IMR-90 (cell line): ENCODE measurements around the gene CLCN6. TPM values are rescaled to one million over a fixed set of nuclear protein-coding genes. Genes with fewer than 3 reads are reported as not detected.

Source experiments
- ATAC-seq: fragments of 200-7000 bp; cut with Tn5 transposase; 2 replicates; pipeline ENCODE4 v1.9.1; 2020; ENCODE audit warnings: low read depth, mild to moderate bottlenecking, moderate library complexity
- BruUV-seq: library from RNA; stranded (reverse); fragments of 400-500 nt; replicated peaks from 2 replicates; lab custom pipeline; 2021; lab: Mats Ljungman, UMichigan
- CTCF ChIA-PET: fragments of 300-600 bp; formaldehyde crosslinking; extraction: SDS; loops from one replicate; lab custom pipeline; 2021; ENCODE audit warnings: antibody characterized with exemption; lab: Yijun Ruan, JAX
- POLR2A ChIA-PET: fragments of 300-600 bp; sonication (Branson Sonifier 250); formaldehyde crosslinking; loops from one replicate; lab custom pipeline; 2022; ENCODE audit warnings: antibody characterized with exemption; ENCODE audit not compliant: unreplicated experiment; lab: Charles Lee
- DNase-seq: peaks from one replicate; pipeline ENCODE4 v3.0.0; 2013
- H2AFZ ChIP-seq: replicated peaks from 2 replicates; pipeline ENCODE3; 2013; ENCODE audit warnings: low read length, mild to moderate bottlenecking; ENCODE audit not compliant: poor library complexity
- H2AK5ac ChIP-seq: 2 replicates; pipeline ENCODE4 v1.6.1; 2013; ENCODE audit warnings: low read depth, low read length, inconsistent platforms
- H2AK9ac ChIP-seq: replicated peaks from 2 replicates; pipeline ENCODE3; 2013; ENCODE audit warnings: mild to moderate bottlenecking, low read depth, low read length, moderate library complexity; ENCODE audit not compliant: poor library complexity
- H2BK120ac ChIP-seq: 2 replicates; pipeline ENCODE4 v1.6.1; 2013; ENCODE audit warnings: low read depth, low read length, inconsistent platforms
- H2BK15ac ChIP-seq: 3 replicates; pipeline ENCODE4 v1.6.1; 2013; ENCODE audit warnings: low read depth, low read length, inconsistent platforms
- H2BK20ac ChIP-seq: 2 replicates; pipeline ENCODE4 v1.6.1; 2013; ENCODE audit warnings: low read depth, mild to moderate bottlenecking, inconsistent platforms, low read length, moderate library complexity
- H2BK5ac ChIP-seq: 2 replicates; pipeline ENCODE4 v1.6.1; 2013; ENCODE audit warnings: mild to moderate bottlenecking, low read depth, low read length, inconsistent platforms; ENCODE audit not compliant: poor library complexity, severe bottlenecking
- H3K14ac ChIP-seq: replicated peaks from 2 replicates; pipeline ENCODE4 v1.6.1; 2013; ENCODE audit warnings: low read depth, low read length, inconsistent platforms
- H3K18ac ChIP-seq: 2 replicates; pipeline ENCODE4 v1.6.1; 2013; ENCODE audit warnings: low read depth, low read length, control low read depth
- H3K23ac ChIP-seq: 2 replicates; pipeline ENCODE4 v1.6.1; 2013; ENCODE audit warnings: low read depth, low read length, inconsistent platforms
- H3K27ac ChIP-seq: 2 replicates; pipeline ENCODE4 v1.5.1; 2013; ENCODE audit warnings: mild to moderate bottlenecking, control low read depth, low read length; ENCODE audit not compliant: insufficient read depth
- H3K27me3 ChIP-seq: 2 replicates; pipeline ENCODE4 v1.6.1; 2013; ENCODE audit warnings: low read length; ENCODE audit not compliant: control insufficient read depth, insufficient read depth
- H3K36me3 ChIP-seq: 2 replicates; pipeline ENCODE4 v1.6.1; 2013; ENCODE audit warnings: low read length, mixed read lengths; ENCODE audit not compliant: control insufficient read depth, insufficient read depth
- H3K4ac ChIP-seq: 2 replicates; pipeline ENCODE4 v1.6.1; 2013; ENCODE audit warnings: low read depth, low read length, inconsistent platforms
- H3K4me1 ChIP-seq: 2 replicates; pipeline ENCODE4 v1.6.1; 2013; ENCODE audit warnings: low read length, mixed read lengths; ENCODE audit not compliant: control insufficient read depth, insufficient read depth
- H3K4me2 ChIP-seq: 2 replicates; pipeline ENCODE4 v1.6.1; 2013; ENCODE audit warnings: low read depth, mild to moderate bottlenecking, control low read depth, low read length, moderate library complexity
- H3K4me3 ChIP-seq: 2 replicates; pipeline ENCODE4 v1.5.1; 2013; ENCODE audit warnings: low read depth, mild to moderate bottlenecking, control low read depth, low read length, moderate library complexity; ENCODE audit not compliant: insufficient read depth
- H3K56ac ChIP-seq: 2 replicates; pipeline ENCODE4 v1.6.1; 2013; ENCODE audit warnings: low read length, inconsistent platforms; ENCODE audit not compliant: insufficient read depth; ENCODE audit errors: extremely low read depth
- H3K79me1 ChIP-seq, 2 experiments: 2 replicates each; pipeline ENCODE4 v1.6.1; 2013; ENCODE audit warnings: low read length in 2 of 2, inconsistent platforms in 1 of 2, low read depth in 1 of 2
- H3K9ac ChIP-seq: 2 replicates; pipeline ENCODE4 v1.6.1; 2013; ENCODE audit warnings: low read depth, low read length, control low read depth
- H3K9me1 ChIP-seq: 2 replicates; pipeline ENCODE4 v1.6.1; 2013; ENCODE audit warnings: low read length, inconsistent platforms; ENCODE audit not compliant: insufficient read depth
- H3K9me3 ChIP-seq: 2 replicates; pipeline ENCODE4 v1.6.1; 2013; ENCODE audit warnings: low read length; ENCODE audit not compliant: control insufficient read depth, insufficient read depth
- H4K20me1 ChIP-seq: 2 replicates; pipeline ENCODE4 v1.6.1; 2013; ENCODE audit warnings: low read length, inconsistent platforms; ENCODE audit not compliant: insufficient read depth
- H4K5ac ChIP-seq: 2 replicates; pipeline ENCODE4 v1.6.1; 2013; ENCODE audit warnings: mild to moderate bottlenecking, low read depth, low read length, control low read depth
- H4K8ac ChIP-seq, 2 experiments: 2 replicates each; pipeline ENCODE4 v1.6.1; 2013; ENCODE audit warnings: low read depth in 2 of 2, low read length in 2 of 2, control low read depth in 1 of 2, inconsistent platforms in 1 of 2
- H4K91ac ChIP-seq: 2 replicates; pipeline ENCODE4 v1.6.1; 2013; ENCODE audit warnings: low read depth, low read length, inconsistent platforms; ENCODE audit not compliant: insufficient read depth
- BHLHE40 ChIP-seq: fragments of 150-350 bp; IDR thresholded peaks from 2 replicates; pipeline ENCODE4 v1.6.1; 2016; ENCODE audit warnings: mild to moderate bottlenecking, low read depth, low read length
- CEBPB ChIP-seq: IDR thresholded peaks from 2 replicates; pipeline ENCODE4 v1.6.1; 2012; ENCODE audit warnings: low read depth, low read length, improper control_type of control experiment
- CHD1 ChIP-seq: IDR thresholded peaks from 2 replicates; pipeline ENCODE4 v1.6.1; 2012; ENCODE audit warnings: low read depth, low read length, improper control_type of control experiment
- CTCF ChIP-seq: conservative IDR thresholded peaks from 2 replicates; pipeline ENCODE4 v1.5.1; 2012; ENCODE audit warnings: mild to moderate bottlenecking, low read depth, low read length, improper control_type of control experiment
- FOS ChIP-seq: fragments of 150-350 bp; IDR thresholded peaks from 2 replicates; pipeline ENCODE4 v1.6.1; 2016; ENCODE audit warnings: low read depth, low read length
- MAFK ChIP-seq: IDR thresholded peaks from 2 replicates; pipeline ENCODE4 v1.6.1; 2012; ENCODE audit warnings: low read depth, low read length, improper control_type of control experiment
- MAZ ChIP-seq: IDR thresholded peaks from 2 replicates; pipeline ENCODE4 v1.6.1; 2012; ENCODE audit warnings: low read depth, mild to moderate bottlenecking, low read length, improper control_type of control experiment, moderate library complexity, borderline replicate concordance
- MXI1 ChIP-seq: IDR thresholded peaks from 2 replicates; pipeline ENCODE4 v1.6.1; 2012; ENCODE audit warnings: low read depth, mild to moderate bottlenecking, low read length, moderate library complexity, borderline replicate concordance
- NFE2L2 ChIP-seq: fragments of 150-350 bp; IDR thresholded peaks from 2 replicates; pipeline ENCODE4 v1.6.1; 2016; ENCODE audit warnings: low read depth, mild to moderate bottlenecking, low read length
- POLR2A ChIP-seq: IDR thresholded peaks from 2 replicates; pipeline ENCODE4 v1.6.1; 2012; ENCODE audit warnings: mild to moderate bottlenecking, low read depth, low read length
- RAD21 ChIP-seq: IDR thresholded peaks from 2 replicates; pipeline ENCODE4 v1.6.1; 2012; ENCODE audit warnings: low read length, improper control_type of control experiment
- RCOR1 ChIP-seq: IDR thresholded peaks from 2 replicates; pipeline ENCODE4 v1.6.1; 2012; ENCODE audit warnings: mild to moderate bottlenecking, low read length, improper control_type of control experiment; ENCODE audit not compliant: insufficient replicate concordance
- RFX5 ChIP-seq: IDR thresholded peaks from 2 replicates; pipeline ENCODE4 v1.8.0; 2012; ENCODE audit warnings: low read depth, mild to moderate bottlenecking, low read length, moderate library complexity
- SMC3 ChIP-seq: fragments of 150-350 bp; IDR thresholded peaks from 2 replicates; pipeline ENCODE4 v1.6.1; 2016; ENCODE audit warnings: low read depth, mild to moderate bottlenecking, antibody characterized with exemption, low read length, moderate library complexity
- WGBS, 2 experiments: methylation state at CpG; one replicate each; pipeline versions ENCODE4 v1.1.5 to v1.1.7; 2013; ENCODE audit warnings: missing lambda C conversion rate in 2 of 2; ENCODE audit not compliant: insufficient read length in 1 of 2; ENCODE audit errors: extremely low coverage in 2 of 2; 5-methylcytosine and 5-hydroxymethylcytosine counted together
- dilution Hi-C: fragments of 300-500 bp; cut with HindIII; formaldehyde crosslinking; loops from one replicate; pipeline ENCODE4 v1.14.3; 2018; ENCODE audit warnings: low sequenced_read_pairs; ENCODE audit not compliant: unreplicated experiment
- in situ Hi-C: fragments of 300-500 bp; cut with MboI; formaldehyde crosslinking; loops from 3 replicates; pipeline ENCODE4 v1.14.3; 2019; ENCODE audit warnings: low sequenced_read_pairs, inconsistent platforms, mixed read lengths
- intact Hi-C: fragments of 100-400 bp; cut with micrococcal nuclease; formaldehyde crosslinking; loops from 2 replicates; pipeline ENCODE4 v1.10.0; 2022
- polyA plus RNA-seq, 3 experiments: library from polyadenylated mRNA; depleted of rRNA; stranded (reverse); fragments of >200 nt; gene quantifications; 2 replicates each; pipeline ENCODE4 v1.2.3, GENCODE V29; 2012; ENCODE audit warnings: low replicate concordance in 1 of 3
- total RNA-seq: library from RNA; depleted of rRNA; stranded (reverse); fragments of >200 nt; gene quantifications from 2 replicates; pipeline ENCODE4 v1.2.3, GENCODE V29; 2012
- TF ChIP-seq, protein P1 (sequence below): fragments of 150-350 bp; IDR thresholded peaks from 2 replicates; pipeline ENCODE4 v1.6.1; 2016; ENCODE audit warnings: low read depth, mild to moderate bottlenecking, low read length, moderate library complexity, borderline replicate concordance
- TF ChIP-seq, protein P2 (sequence below): fragments of 150-350 bp; IDR thresholded peaks from 2 replicates; pipeline ENCODE4 v1.6.1; 2017; ENCODE audit warnings: mild to moderate bottlenecking, antibody characterized with exemption, low read length, low read depth

CLCN6 gene
- total and polyA plus RNA-seq, 2 of the 4 experiments (the other 2 are of a cell fraction), result 4.1 to 10.6 TPM

- H3K56ac ChIP-seq, result no peak overlapping the region
- BruUV-seq, result no TSS peak
- H4K5ac ChIP-seq, result no peak overlapping the region
- H2BK15ac ChIP-seq, result no peak overlapping the region
- H3K14ac ChIP-seq, result no peak overlapping the region
- H3K23ac ChIP-seq, result no peak overlapping the region
- peaks cover 0 to 14% of the 10 kb centered on the region in 2 experiments; a peak in 2 of 4 replicates for H3K79me1 ChIP-seq
- dilution Hi-C loops (no loop called here), intact Hi-C loops (no loop called here), in situ Hi-C loops (no loop called here)
- H4K20me1 ChIP-seq, result no peaks in the 10 kb centered on the region
- H2BK5ac ChIP-seq, result no peak overlapping the region
- H2AFZ ChIP-seq, result no peak overlapping the region
- CTCF ChIA-PET, result interaction anchor here (0.6 to 1.5 kb wide), 4 partner anchors 8 to 749 kb away, joined by 3 to 6 read pairs (median 4); no protein-coding TSS in a partner anchor
- no peak overlapping the region for H3K4me2 ChIP-seq
- H3K18ac ChIP-seq, result no peak overlapping the region
- POLR2A ChIA-PET, result no interaction called here
- peaks cover 27% of the 10 kb centered on the region for H3K4me1 ChIP-seq
- H2BK120ac ChIP-seq, result no peak overlapping the region
- H3K36me3 ChIP-seq, result peaks cover 10% of the 10 kb centered on the region; the same call in 1 of the 2 replicates
- no peaks in the 10 kb centered on the region for H3K27me3 ChIP-seq
- H2AK5ac ChIP-seq, result no peak overlapping the region
- no peak overlapping the region for H2BK20ac ChIP-seq
- H4K91ac ChIP-seq, result no peak overlapping the region
- WGBS, 2 experiments, result 93% methylated on average over 3 of the region's 5 CpGs; no CpG with 5 or more reads in 1 of the 2 experiments
- no peak overlapping the region for H3K27ac ChIP-seq
- no peak overlapping the region for H3K4me3 ChIP-seq
- ATAC-seq (no peak), DNase-seq (no peak)
- no peaks in the 10 kb centered on the region for H3K9me3 ChIP-seq
- TF ChIP-seq CHD1 (no peak), CEBPB (no peak), FOS (no peak), MXI1 (no peak), RAD21 (no peak), BHLHE40 (no peak), SMC3 (no peak), POLR2A (no peak), MAFK (no peak), CTCF (no peak), MAZ (no peak), RCOR1 (no peak), RFX5 (no peak), NFE2L2 (no peak)
- TF ChIP-seq, protein P1, sequence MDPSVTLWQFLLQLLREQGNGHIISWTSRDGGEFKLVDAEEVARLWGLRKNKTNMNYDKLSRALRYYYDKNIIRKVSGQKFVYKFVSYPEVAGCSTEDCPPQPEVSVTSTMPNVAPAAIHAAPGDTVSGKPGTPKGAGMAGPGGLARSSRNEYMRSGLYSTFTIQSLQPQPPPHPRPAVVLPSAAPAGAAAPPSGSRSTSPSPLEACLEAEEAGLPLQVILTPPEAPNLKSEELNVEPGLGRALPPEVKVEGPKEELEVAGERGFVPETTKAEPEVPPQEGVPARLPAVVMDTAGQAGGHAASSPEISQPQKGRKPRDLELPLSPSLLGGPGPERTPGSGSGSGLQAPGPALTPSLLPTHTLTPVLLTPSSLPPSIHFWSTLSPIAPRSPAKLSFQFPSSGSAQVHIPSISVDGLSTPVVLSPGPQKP, result no peak
- TF ChIP-seq, protein P2, sequence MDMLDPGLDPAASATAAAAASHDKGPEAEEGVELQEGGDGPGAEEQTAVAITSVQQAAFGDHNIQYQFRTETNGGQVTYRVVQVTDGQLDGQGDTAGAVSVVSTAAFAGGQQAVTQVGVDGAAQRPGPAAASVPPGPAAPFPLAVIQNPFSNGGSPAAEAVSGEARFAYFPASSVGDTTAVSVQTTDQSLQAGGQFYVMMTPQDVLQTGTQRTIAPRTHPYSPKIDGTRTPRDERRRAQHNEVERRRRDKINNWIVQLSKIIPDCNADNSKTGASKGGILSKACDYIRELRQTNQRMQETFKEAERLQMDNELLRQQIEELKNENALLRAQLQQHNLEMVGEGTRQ, result no peak
- H2AK9ac ChIP-seq, result no peak overlapping the region
- no peak overlapping the region for H4K8ac ChIP-seq
- no peak overlapping the region for H3K9ac ChIP-seq
- peaks cover 21% of the 10 kb centered on the region for H3K9me1 ChIP-seq
- no peak overlapping the region for H3K4ac ChIP-seq
Observed at GRCh38 chr1:11786168-11786567, 19.8 kb upstream of the CLCN6 start.
